Stimulated activated memory B cell treated with anti-CD40 and anti-IgM and Interleukin-4, amounts not matched to agents 10 μg/mL and 1 μg/mL and 100 μg/mL, for 72 hours (primary cell): ENCODE data around the gene RCAN1.
"Not testable (repeated sequence)": the region's sequence is repeated elsewhere in the genome, so short reads cannot be mapped to it uniquely, and the experiment has no call there.

Source experiments
- ATAC-seq: fragments of 150-1000 bp; cut with Tn5 transposase; 2 replicates; pipeline ENCODE4 v1.10.0; 2021
- H3K27ac Mint-ChIP-seq: one replicate; pipeline ENCODE4 v1.8.0; 2022; ENCODE audit warnings: mild to moderate bottlenecking, mixed read lengths
- H3K27me3 Mint-ChIP-seq: one replicate; pipeline ENCODE4 v1.8.0; 2022; ENCODE audit warnings: mixed read lengths
- H3K36me3 Mint-ChIP-seq: one replicate; pipeline ENCODE4 v1.8.0; 2022; ENCODE audit warnings: mixed read lengths
- H3K4me1 Mint-ChIP-seq: one replicate; pipeline ENCODE4 v1.8.0; 2022; ENCODE audit warnings: mixed read lengths
- H3K4me3 Mint-ChIP-seq: one replicate; pipeline ENCODE4 v1.8.0; 2022; ENCODE audit warnings: mild to moderate bottlenecking, moderate library complexity, mixed read lengths
- H3K9me3 Mint-ChIP-seq: one replicate; pipeline ENCODE4 v1.8.0; 2022; ENCODE audit warnings: mixed read lengths

RCAN1 gene

DNA sequence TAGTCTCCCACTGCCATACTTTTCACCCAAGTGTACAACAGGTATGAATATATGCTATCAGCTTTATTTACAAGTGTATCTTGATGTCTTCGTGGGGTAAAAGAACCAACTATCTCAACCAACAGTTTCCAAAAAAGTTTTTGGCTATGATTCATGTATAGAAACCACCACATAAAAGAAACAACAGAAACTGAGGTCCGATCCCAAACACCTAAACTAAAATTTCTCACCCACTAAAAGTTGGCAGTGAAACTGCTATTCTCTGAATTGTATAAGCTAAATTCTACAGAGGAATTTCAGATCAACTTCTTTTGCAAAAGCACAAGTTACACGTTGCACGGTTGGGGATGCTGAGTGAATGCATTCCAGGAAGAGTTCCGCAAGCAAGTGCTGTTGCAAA lies 97.9 kb downstream of the RCAN1 start:
- Mint-ChIP-seq H3K27me3 (no peaks in the 10 kb centered on the region), H3K36me3 (peaks cover 36% of the 10 kb centered on the region), H3K27ac (no peak overlapping the region), H3K4me1 (peaks cover 9% of the 10 kb centered on the region), H3K4me3 (no peak overlapping the region), H3K9me3 (no peaks in the 10 kb centered on the region)
- no peak for ATAC-seq

DNA sequence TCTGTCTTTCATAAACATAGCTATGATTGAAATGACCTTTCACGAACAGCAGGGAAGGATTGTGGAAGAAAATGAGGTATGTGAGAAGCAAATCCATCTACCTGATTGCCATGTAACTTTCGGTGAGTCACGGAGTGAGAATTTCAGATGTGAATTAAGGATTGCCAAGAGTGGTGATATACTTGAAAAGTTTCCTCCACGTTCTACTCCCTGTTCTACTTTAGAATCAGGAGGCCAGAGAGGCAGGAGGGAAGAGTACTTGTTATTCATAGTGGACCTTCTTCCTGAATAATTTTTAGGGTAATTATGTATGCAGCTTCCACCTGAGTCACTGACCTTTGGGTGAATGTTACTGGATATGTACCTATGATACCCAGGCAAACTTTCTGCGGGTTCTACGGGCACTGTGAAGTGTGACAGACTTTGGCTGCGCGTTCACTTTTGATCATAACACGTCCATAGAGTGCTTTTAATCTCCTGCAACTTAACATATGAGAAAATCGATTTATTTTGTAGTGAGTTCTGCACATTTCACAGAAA lies 100.3 kb downstream of the RCAN1 start:
- Mint-ChIP-seq H3K27ac (no peak overlapping the region), H3K9me3 (no peaks in the 10 kb centered on the region), H3K4me1 (no peaks in the 10 kb centered on the region), H3K36me3 (peaks cover 18% of the 10 kb centered on the region), H3K4me3 (no peak overlapping the region), H3K27me3 (no peaks in the 10 kb centered on the region)
- ATAC-seq: no peak

DNA sequence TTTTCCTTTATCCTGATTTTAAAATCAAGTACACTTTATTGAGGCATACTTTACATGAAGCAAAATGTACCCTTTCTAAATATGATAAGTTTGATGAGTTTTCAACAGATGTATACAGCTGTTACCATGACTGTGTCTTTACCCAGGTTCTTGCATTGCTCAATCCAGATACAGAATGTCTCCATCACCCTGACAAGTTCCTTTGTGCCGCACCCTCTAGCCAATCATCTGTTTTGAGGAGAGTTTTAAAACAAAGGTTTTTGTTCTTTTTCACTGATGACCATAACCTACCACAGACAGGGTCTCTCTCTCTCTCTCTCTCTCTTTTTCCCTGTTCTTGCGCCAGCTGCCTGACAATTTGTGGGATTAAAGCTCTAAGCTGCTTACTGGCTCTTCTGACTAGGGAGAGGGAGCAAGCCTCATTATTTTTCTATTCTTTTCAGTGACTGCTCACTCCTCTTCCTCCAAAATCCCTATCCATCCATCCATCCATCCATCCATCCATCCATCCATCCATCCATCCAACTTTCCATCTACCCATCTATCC lies 101.7 kb downstream of the RCAN1 start:
- ATAC-seq: no peak
- Mint-ChIP-seq H3K4me1 (no peaks in the 10 kb centered on the region), H3K9me3 (no peaks in the 10 kb centered on the region), H3K36me3 (peaks cover 15% of the 10 kb centered on the region), H3K27me3 (no peaks in the 10 kb centered on the region), H3K27ac (no peak overlapping the region), H3K4me3 (no peak overlapping the region)

DNA sequence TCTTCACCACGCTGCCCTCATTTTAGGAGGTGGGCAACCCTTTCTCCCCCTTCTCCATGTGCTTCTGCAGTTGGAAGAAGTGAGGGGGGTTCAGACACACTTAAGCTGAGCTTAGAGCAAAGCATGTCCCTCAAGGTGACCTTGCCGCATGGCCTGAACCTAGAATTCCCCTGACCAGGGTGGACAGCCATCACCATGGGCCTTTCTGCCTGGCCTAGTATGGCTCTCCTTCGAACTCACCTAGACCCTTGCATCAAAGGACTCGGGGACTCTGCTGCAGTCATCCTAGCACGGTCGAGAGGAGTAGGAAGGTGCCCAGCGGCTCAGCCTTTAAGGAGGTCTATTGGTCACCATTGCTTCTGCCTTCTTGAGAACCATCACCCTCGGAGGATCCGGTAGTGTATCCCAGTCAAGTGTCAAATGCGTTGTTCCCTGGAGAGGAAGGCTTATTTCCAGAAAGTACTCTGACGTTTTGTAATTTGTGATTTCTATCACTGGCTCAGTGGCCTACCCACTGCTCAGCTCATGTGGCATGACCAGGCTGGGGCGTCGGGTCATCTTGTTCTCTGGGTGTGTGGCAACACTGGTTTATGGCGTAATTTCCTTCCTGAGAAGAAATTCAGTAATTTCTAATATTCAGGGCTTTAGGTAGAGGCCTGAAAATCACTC lies 103.0 kb downstream of the RCAN1 start, which contains the start of gene KCNE1:
TSS of gene KCNE1 (minus strand) at position 424 of the 669 bp plus-strand sequence. CDS start 62,576 bp downstream, outside the sequence.
- Mint-ChIP-seq H3K9me3 (no peaks in the 10 kb centered on the region), H3K27ac (no peak within 1 kb of the TSS), H3K4me1 (no peaks in the 10 kb centered on the region), H3K36me3 (peaks cover 6% of the 10 kb centered on the region), H3K4me3 (no peak within 1 kb of the TSS), H3K27me3 (peaks cover 6% of the 10 kb centered on the region)
- no peak for ATAC-seq

DNA sequence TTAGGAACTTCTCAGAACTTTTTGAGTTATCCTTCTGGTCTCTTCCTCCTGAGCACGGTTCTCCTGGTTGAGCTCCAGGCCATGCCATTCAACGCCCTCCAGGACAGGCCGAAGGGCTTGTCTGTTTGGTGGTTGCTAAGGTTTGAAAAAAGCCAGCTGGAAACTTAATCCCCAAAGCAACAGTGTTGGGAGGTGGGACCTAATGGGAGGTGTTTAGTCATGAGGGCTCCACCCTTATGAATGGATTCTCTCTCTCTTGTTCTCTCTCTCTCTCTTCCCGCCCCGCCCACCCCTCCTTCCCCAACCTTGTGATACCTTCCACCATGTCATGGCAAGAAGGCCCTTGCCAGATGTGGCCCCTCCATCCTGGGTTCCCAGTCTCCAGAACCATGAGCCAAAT lies 103.7 kb downstream of the RCAN1 start:
- H3K4me1 Mint-ChIP-seq: no peaks in the 10 kb centered on the region
- H3K4me3 Mint-ChIP-seq: no peak overlapping the region
- no peak for ATAC-seq
- H3K9me3 Mint-ChIP-seq: no peaks in the 10 kb centered on the region
- no peak overlapping the region for H3K27ac Mint-ChIP-seq
- H3K27me3 Mint-ChIP-seq: peaks cover 13% of the 10 kb centered on the region
- peaks cover 6% of the 10 kb centered on the region for H3K36me3 Mint-ChIP-seq

DNA sequence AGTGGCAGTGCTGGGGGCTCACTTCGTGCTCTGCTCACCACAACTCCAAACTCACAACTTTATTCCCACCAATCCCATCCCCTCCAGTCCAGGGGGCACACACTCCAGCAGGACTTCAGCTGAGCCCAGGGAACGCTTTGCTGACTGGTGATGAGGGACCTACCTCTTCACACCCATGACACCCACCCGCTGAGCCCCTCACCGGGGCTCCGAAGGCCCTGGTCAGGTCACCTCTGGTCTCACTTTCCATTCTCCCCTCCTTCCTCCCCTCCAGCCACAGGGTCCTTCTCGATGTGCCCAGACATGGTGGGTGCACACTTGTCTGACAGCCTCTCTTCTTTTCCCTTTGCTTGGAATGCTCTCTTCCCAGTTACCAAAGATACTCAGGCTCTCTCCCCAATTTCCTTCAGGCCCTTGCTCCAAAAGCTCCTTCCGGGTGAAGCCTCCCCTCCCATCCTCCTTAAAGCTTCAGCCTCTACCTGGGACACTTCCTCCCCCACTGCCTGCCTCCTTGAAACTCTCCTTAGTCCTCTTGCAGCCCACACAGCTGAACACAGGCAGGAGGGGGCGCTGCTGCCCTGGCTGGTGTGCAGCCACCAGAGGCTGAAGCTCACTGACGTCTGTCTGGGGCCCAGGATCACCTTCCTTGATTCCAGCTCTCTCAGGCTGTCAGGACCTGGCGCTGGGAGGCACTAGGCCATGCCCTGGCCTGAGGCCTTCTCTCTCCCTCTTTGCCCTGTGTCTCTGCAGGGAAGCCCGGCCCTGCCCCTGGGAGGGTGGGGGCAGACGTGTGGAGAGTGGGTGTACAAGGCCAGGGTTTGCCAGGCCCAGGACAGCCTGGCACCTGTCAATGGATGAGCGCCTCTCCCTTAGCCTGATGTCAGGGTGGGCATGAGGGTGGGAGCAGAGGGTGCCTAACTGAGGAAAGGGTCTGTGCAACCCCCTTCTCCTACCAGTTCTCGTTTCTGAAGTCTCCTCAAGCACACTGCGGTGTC lies 104.5 kb downstream of the RCAN1 start:
- no peak overlapping the region for H3K4me3 Mint-ChIP-seq
- H3K27me3 Mint-ChIP-seq: peaks cover 15% of the 10 kb centered on the region
- no peak overlapping the region for H3K27ac Mint-ChIP-seq
- H3K9me3 Mint-ChIP-seq: no peaks in the 10 kb centered on the region
- H3K4me1 Mint-ChIP-seq: no peaks in the 10 kb centered on the region
- peak; percentile 76 for ATAC-seq
- peaks cover 6% of the 10 kb centered on the region for H3K36me3 Mint-ChIP-seq

DNA sequence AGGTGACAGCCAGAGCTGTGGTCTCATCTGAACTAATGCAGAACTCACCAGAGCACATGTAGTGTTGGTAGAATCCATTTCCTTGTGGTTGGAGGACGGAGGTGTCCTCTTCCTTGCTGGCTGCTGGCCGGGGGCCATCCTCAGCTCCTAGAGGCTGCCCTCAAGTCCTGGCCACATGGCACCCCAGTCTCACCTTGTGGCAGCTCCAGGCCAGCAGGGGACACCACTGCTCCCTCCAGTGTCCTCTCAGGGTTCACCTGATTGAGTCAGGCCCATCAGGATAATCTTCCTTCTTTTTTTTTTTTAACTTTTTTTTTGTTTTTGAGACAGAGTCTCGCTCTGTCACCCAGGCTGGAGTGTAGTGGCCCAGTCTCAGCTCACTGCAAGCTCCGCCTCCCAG lies 105.8 kb downstream of the RCAN1 start:
- Mint-ChIP-seq H3K27me3 (peaks cover 20% of the 10 kb centered on the region), H3K36me3 (peaks cover 6% of the 10 kb centered on the region), H3K4me3 (no peak overlapping the region), H3K4me1 (no peaks in the 10 kb centered on the region), H3K9me3 (no peaks in the 10 kb centered on the region), H3K27ac (no peak overlapping the region)
- ATAC-seq: no peak

DNA sequence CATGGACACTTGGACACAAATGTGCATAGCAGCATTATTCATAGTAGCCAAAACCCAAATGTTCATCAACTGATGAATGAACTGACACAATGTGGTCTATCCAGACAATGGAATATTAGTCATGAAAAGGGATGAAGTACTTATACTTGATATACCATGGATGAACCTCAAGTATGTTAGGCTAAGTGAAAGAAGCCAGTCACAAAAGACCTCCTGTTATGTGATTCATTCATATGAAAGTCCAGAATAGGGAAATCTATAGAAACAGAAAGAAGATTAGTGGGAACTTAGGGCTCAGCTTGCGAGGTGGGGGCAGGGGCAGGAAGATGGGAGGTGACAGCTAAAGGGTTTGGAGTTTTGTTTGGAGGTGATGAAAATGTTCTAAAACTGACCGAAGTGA lies 110.3 kb downstream of the RCAN1 start:
- H3K36me3 Mint-ChIP-seq: no peaks in the 10 kb centered on the region
- H3K4me3 Mint-ChIP-seq: no peak overlapping the region
- H3K4me1 Mint-ChIP-seq: no peaks in the 10 kb centered on the region
- ATAC-seq: no peak
- no peaks in the 10 kb centered on the region for H3K9me3 Mint-ChIP-seq
- H3K27me3 Mint-ChIP-seq: peaks cover 27% of the 10 kb centered on the region
- no peak overlapping the region for H3K27ac Mint-ChIP-seq

DNA sequence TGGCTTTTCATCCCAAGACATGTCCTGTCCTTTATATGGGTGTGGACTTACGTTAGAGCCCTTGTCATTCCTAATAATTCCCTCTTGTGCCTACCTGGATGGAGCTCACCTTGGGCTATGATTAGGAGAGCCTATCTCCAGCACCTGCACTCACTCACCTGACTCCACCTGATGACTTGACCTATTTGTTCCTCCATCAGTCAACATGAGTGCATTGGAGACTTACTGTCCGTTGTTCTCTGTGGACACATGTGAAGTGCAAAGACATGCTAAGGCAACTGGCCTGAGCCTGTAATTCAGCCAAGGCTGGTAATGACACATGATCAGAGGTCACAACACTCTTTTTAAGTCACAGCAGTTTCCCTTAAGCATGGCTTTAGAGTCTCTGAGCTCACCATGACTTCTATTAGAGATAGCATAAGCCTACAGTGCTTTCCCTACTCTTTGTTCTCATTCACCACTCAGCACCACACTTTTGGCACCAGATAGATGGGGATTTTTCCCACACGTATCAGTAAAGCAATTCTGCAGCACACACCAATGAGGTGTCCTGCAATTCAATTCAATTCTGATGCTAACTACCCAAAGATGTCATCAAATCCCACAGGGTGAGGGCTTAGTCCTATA lies 112.3 kb downstream of the RCAN1 start:
- no peak overlapping the region for H3K4me3 Mint-ChIP-seq
- H3K27ac Mint-ChIP-seq: no peak overlapping the region
- no peak for ATAC-seq
- peaks cover 9% of the 10 kb centered on the region for H3K9me3 Mint-ChIP-seq
- H3K4me1 Mint-ChIP-seq: no peaks in the 10 kb centered on the region
- H3K36me3 Mint-ChIP-seq: no peaks in the 10 kb centered on the region
- peaks cover 31% of the 10 kb centered on the region for H3K27me3 Mint-ChIP-seq

DNA sequence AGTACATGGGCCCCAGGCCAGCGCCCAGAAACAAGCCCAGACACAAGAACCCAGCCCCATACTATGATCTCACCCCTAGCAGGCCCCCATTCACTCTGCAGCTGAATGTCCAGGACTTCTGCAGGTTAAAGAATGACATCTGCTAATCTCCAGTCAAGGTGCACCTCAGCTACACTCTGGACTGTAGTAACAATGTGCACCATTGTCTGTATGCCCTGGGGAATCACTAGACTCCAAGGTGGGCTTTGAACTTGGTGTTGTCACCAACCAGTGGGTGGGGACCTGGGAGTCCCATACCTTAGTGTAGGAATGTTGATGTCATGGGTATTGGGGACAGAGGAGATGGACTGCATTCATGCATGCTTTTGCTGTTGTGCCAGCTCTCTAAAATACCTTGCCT lies 113.2 kb downstream of the RCAN1 start:
- Mint-ChIP-seq H3K4me3 (no peak overlapping the region), H3K4me1 (no peaks in the 10 kb centered on the region), H3K27ac (no peak overlapping the region), H3K36me3 (no peaks in the 10 kb centered on the region), H3K9me3 (peaks cover 14% of the 10 kb centered on the region), H3K27me3 (peaks cover 32% of the 10 kb centered on the region)
- no peak for ATAC-seq

DNA sequence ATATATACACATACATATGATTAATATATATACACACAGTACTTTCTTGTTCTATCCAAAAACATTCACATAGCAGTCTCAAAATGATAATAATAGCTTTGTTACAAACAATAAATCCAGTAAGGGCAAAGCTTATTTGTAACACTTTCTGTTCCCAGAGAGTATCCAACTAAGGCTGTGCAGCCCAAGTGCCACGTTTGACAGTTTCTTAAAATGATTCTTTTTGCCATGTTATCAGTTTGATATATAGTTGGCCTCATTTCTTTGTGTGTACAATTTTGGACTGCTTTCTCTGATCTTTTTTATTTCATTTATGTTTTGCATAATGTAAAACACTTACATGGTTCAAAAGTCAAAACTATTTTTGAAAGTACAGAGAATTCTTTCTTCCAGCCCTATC lies 114.7 kb downstream of the RCAN1 start:
- Mint-ChIP-seq H3K4me1 (no peaks in the 10 kb centered on the region), H3K36me3 (no peaks in the 10 kb centered on the region), H3K9me3 (peaks cover 24% of the 10 kb centered on the region), H3K4me3 (no peak overlapping the region), H3K27ac (no peak overlapping the region), H3K27me3 (peaks cover 28% of the 10 kb centered on the region)
- ATAC-seq: no peak

DNA sequence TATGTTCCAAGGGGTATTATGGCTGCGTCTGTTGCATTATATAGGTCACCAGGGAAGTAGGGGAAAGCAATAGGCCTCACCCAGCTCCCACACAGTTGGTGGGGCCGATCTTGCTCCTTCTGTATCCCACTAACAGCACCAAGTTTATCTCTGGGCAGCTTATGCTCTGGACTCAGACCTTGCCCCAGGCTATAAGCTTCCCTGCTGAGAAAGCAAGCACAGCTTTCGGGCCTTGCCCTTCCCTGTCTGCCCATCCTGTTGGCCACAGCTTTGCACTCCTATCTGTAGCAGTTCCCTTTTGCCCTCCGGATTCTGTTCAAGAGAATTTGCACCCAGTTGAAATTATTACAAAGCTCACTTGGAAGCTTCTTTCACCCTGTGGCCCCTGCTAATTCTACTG lies 115.8 kb downstream of the RCAN1 start:
- peaks cover 22% of the 10 kb centered on the region for H3K27me3 Mint-ChIP-seq
- H3K27ac Mint-ChIP-seq: no peak overlapping the region
- no peaks in the 10 kb centered on the region for H3K36me3 Mint-ChIP-seq
- H3K4me3 Mint-ChIP-seq: no peak overlapping the region
- no peak for ATAC-seq
- peaks cover 24% of the 10 kb centered on the region for H3K9me3 Mint-ChIP-seq
- H3K4me1 Mint-ChIP-seq: no peaks in the 10 kb centered on the region

DNA sequence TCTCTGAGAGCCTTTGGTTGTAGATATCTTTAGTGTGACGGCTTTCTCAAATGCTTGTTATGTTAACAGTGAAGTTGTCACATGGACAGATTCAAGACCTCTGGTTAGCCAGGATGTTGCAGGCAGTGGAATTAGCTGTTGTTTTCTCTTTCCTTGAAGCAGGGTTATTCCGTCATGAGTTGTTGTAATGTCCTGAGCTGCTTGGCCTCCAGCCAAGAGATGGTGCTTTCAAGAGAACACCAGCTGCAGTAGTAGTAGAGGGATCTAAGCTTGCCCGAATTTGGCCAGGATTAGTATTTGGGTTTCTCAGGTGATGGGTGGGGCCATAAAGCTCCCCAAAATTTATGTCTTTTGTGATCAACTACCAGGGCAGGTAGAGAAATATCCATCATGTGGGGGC lies 116.3 kb downstream of the RCAN1 start:
- Mint-ChIP-seq H3K27ac (no peak overlapping the region), H3K4me3 (no peak overlapping the region), H3K27me3 (peaks cover 17% of the 10 kb centered on the region), H3K9me3 (peaks cover 24% of the 10 kb centered on the region), H3K4me1 (no peaks in the 10 kb centered on the region), H3K36me3 (no peaks in the 10 kb centered on the region)
- no peak for ATAC-seq

DNA sequence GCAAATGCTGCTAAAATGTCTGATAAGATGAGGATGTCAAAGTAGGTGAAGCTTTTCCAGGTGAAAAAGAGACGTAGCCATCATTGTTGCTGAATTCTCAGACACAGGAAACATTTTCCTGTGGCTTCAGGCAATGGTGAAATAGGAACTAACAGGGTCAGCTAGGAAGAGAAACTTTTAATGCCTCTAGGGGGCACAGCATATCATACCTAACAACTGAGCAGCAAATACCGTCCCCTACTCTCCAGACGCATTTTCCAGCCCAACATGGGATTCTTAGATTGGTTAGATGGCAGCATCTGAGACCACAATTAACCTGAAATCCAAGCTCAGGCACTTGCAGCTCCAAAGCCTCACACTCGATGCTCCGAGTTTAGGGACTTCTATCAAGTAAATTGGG lies 131.1 kb downstream of the RCAN1 start:
- H3K4me3 Mint-ChIP-seq, H3K27ac Mint-ChIP-seq, H3K9me3 Mint-ChIP-seq, H3K27me3 Mint-ChIP-seq, H3K4me1 Mint-ChIP-seq, ATAC-seq, H3K36me3 Mint-ChIP-seq: not testable (repeated sequence)

DNA sequence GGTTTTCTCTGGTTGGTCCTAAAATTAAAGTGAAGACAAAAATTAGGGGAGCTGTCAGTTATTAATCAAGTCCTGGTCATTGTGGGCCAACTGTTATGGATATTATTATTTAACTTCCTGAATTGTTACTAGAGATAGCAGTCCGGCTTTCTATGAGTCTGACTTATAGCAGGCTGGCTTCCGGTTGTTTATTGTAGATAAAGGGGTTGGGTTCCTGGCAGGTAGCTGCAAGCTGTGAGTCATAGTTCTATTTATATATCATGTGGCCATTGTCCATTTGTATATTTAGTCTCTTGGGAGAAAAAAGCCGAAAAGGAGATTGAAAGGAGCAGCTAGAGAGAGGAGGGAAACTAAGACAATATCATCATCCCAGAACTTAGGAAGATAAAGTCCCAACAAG lies 131.5 kb downstream of the RCAN1 start:
- not testable (repeated sequence) for H3K27ac Mint-ChIP-seq, H3K4me3 Mint-ChIP-seq, H3K27me3 Mint-ChIP-seq, ATAC-seq, H3K9me3 Mint-ChIP-seq, H3K4me1 Mint-ChIP-seq, H3K36me3 Mint-ChIP-seq
